SW 1271 (cell line): ENCODE results near the gene CHN2.
"Not testable (repeated sequence)": the region's sequence is repeated elsewhere in the genome, so short reads cannot be mapped to it uniquely, and the experiment has no call there.

Experiments
- DNase-seq, 2 experiments: peaks; one replicate each; lab custom pipeline; 2025; lab: John Stamatoyannopoulos, UW

CHN2 gene

DNA sequence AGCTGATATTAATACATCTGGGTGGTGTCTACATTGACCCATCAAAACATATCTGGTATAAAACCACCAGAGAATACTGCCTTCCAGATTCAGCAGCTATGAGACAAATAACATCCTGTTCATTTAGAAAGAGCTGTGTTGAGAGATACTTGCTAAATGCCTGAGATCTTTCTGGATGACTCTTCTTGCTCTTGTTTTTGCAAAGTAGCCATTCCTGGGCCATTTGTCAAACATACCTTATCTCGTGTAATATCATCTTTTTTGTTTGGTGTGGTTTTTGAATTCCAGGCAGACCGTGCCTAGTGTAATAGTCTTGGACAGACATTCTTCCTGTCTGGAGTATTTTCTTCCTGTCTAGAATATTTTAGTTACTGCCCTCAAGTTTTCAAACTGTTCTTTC lies 294.4 kb downstream of the CHN2 start:
- DNase-seq: peak; percentile 25 to 47

- no peak for DNase-seq
Measured at GRCh38 chr7:29490094-29490607, 295.6 kb downstream of the CHN2 start.

DNA sequence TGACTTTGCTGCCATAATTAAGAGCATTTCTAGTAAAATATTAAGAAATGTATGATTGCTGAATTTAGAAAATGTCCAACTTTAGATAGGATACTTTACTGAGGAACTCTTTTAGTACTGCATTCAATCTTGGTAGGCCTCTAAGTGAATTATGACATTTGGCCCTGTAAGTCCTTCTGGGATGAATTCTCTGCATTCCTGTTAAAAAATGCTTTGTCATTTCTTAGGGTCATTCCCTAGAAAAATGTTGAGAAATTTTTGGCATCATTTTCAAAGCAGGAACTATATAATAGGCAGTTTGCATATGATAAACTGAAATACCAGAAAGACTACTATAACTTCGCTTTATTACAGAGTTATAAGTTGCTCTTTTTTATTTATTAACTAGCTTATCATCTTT lies 299.8 kb downstream of the CHN2 start:
- DNase-seq: no peak

- DNase-seq: no peak
Measured at GRCh38 chr7:29495653-29496052, 301.1 kb downstream of the CHN2 start.

GRCh38 chr7:29496355-29497020 lies 301.9 kb downstream of the CHN2 start:
- no peak for DNase-seq

DNA sequence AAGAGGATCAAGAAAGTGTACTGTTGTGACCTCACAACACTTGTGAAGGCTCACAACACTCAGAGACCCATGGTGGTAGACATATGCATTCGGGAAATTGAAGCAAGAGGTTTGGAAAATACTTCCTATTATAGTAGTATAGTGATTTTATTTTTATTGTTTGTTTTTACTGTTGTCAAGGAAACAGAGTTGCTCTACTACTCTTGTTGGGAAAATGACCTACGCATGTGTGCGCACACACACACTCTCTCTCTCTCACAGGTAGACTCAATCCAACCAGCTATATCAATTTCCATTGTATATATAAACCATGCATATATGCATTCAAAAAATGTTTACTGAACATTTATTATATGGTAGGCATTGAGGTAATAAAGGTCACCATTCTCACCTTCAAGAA lies 305.4 kb downstream of the CHN2 start:
- no peak for DNase-seq

GRCh38 chr7:29500719-29501118 lies 306.1 kb downstream of the CHN2 start:
- DNase-seq: no peak

GRCh38 chr7:29502133-29502532 lies 307.6 kb downstream of the CHN2 start:
- DNase-seq: no peak

GRCh38 chr7:29505931-29506330 lies 311.4 kb downstream of the CHN2 start:
- no peak for DNase-seq

GRCh38 chr7:29508608-29509007 lies 314.0 kb downstream of the CHN2 start:
- no peak for DNase-seq

GRCh38 chr7:29510028-29510427 lies 315.5 kb downstream of the CHN2 start:
- no peak for DNase-seq

DNA sequence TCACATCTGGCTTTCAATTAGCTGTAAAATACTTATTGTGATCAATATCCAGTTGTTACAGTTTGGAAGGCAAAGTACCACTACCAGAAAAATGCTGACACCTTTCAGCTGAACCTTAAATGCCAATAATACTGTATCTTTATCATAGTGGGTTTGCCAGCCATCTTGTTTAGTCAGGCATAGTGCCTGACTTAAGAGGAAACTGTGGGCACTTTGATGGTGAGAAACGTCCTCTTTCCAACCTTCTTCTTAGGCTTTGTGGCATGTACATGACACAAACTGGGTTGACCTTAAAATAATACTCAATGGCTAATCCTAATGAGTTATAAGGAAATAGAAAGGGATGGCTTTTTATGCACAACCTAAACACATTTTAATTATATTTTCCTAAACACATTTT lies 316.8 kb downstream of the CHN2 start:
- DNase-seq: no peak

GRCh38 chr7:29511851-29512250 lies 317.3 kb downstream of the CHN2 start:
- DNase-seq: no peak

GRCh38 chr7:29516491-29516890 lies 321.9 kb downstream of the CHN2 start:
- no peak for DNase-seq

GRCh38 chr7:29518616-29519015 lies 324.0 kb downstream of the CHN2 start:
- no peak for DNase-seq

GRCh38 chr7:29523728-29524127 lies 329.2 kb downstream of the CHN2 start:
- no peak for DNase-seq

GRCh38 chr7:29527505-29528108 lies 333.0 kb downstream of the CHN2 start:
- no peak for DNase-seq

DNA sequence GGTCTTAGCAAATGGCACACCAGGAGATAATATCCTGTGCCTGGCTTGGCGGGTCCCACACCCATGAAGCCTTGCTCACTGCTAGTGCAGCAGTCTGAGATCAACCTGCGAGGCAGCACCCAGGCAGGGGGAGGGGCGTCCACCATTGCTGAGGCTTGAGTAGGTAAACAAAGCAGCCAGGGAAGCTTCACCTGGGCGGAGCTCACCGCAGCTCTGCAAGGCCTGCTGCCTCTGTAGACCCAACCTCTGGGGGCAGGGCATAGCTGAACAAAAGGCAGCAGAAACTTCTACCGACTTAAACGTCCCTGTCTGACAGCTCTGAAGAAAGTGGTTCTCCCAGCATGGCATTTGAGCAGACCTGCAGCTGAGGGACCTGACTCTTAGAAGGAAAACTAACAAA lies 334.0 kb downstream of the CHN2 start:
- DNase-seq: not testable (repeated sequence)
